Adrenal gland (tissue), 5 donors: ENCODE results near the gene ARPIN.

Source experiments
- CTCF ChIP-seq, 6 experiments: fragments of 450-650 bp in 4 of 6; fragments of 200-600 bp in 2 of 6; sonication (generic) in 1 of 6; IDR thresholded peaks; 1 replicate in 5 of 6; 2 replicates in 1 of 6; pipeline versions ENCODE4 v1.5.1 to v1.8.0; 2016 to 2021; ENCODE audit warnings: antibody characterized with exemption in 6 of 6, mild to moderate bottlenecking in 2 of 6, moderate library complexity in 1 of 6
- POLR2A ChIP-seq, 2 donors: fragments of 450-650 bp; IDR thresholded peaks; one replicate each; pipeline ENCODE4 v1.6.1; 2017; ENCODE audit warnings: antibody characterized with exemption in 2 of 2, mild to moderate bottlenecking in 2 of 2, moderate library complexity in 1 of 2
- donor health status: DM: no; HTN: no; CAD: no.

- TF ChIP-seq CTCF (IDR thresholded peaks at IDR 0.05) (no peak), POLR2A (IDR thresholded peaks at IDR 0.05) (no peak)
Measured at GRCh38 chr15:89898146-89898545, 14.6 kb downstream of the ARPIN start.
